ENCODE data around the gene MUC3A. TPM values are rescaled to one million over a fixed set of nuclear protein-coding genes. Genes with fewer than 3 reads are reported as not detected.
"Not testable (repeated sequence)": the region's sequence is repeated elsewhere in the genome, so short reads cannot be mapped to it uniquely, and the experiment has no call there.

MUC3A gene
- total RNA-seq = not detected

GRCh38 chr7:100949227-100949932 is at the start of gene MUC3A:
MUC3A (plus strand) TSS chr7:100949534; CDS start chr7:100949625, 91 bp downstream.
- no peak for ATAC-seq
- ChIA-PET POLR2A (no interaction called here), CTCF (no interaction called here)
- H3K27ac Mint-ChIP-seq = no peak within 1 kb of the TSS
- no peak for DNase-seq
- H3K4me3 Mint-ChIP-seq = no peak within 1 kb of the TSS
- H3K36me3 Mint-ChIP-seq (ENCODE audit: low read depth) = no peaks in the 10 kb centered on the region
- no peaks in the 10 kb centered on the region for H3K9me3 Mint-ChIP-seq (ENCODE audit: insufficient read depth)
- H3K27me3 Mint-ChIP-seq (ENCODE audit: low read depth) = peaks cover 9% of the 10 kb centered on the region
- no peaks in the 10 kb centered on the region for H3K4me1 Mint-ChIP-seq (ENCODE audit: low read depth)

- POLR2A ChIA-PET = no interaction called here
- no peak for ATAC-seq
- H3K9me3 Mint-ChIP-seq (ENCODE audit: insufficient read depth) = no peaks in the 10 kb centered on the region
Measured at GRCh38 chr7:100900978-100901377, 48.4 kb upstream of the MUC3A start.

GRCh38 chr7:100901921-100902332 is 47.4 kb upstream of the MUC3A start:
- Mint-ChIP-seq H3K4me3 (no peak overlapping the region), H3K36me3 (ENCODE audit: low read depth) (no peaks in the 10 kb centered on the region), H3K9me3 (ENCODE audit: insufficient read depth) (no peaks in the 10 kb centered on the region), H3K27ac (no peak overlapping the region), H3K4me1 (ENCODE audit: low read depth) (no peaks in the 10 kb centered on the region), H3K27me3 (ENCODE audit: low read depth) (peaks cover 12% of the 10 kb centered on the region)
- ChIA-PET CTCF (interaction anchor here (1.6 to 1.7 kb wide), 2 partner anchors 176 to 236 kb away, joined by 3 to 7 read pairs; no protein-coding TSS in a partner anchor), POLR2A (no interaction called here)
- ATAC-seq = no peak
- DNase-seq = no peak

More at GRCh38 chr7:100900978-100901377, 48.4 kb upstream of the MUC3A start:
- H3K4me3 Mint-ChIP-seq = no peak overlapping the region
- peaks cover 2% of the 10 kb centered on the region for H3K36me3 Mint-ChIP-seq (ENCODE audit: low read depth)
- CTCF ChIA-PET = interaction anchor here (1.7 kb wide), 2 partner anchors 158 to 237 kb away, joined by 3 to 6 read pairs; no protein-coding TSS in a partner anchor
- H3K27me3 Mint-ChIP-seq (ENCODE audit: low read depth) = peaks cover 16% of the 10 kb centered on the region
- no peak for DNase-seq
- H3K4me1 Mint-ChIP-seq (ENCODE audit: low read depth) = peaks cover 5% of the 10 kb centered on the region
- no peak overlapping the region for H3K27ac Mint-ChIP-seq

- ATAC-seq (no peak), DNase-seq (no peak)
- Mint-ChIP-seq H3K36me3 (ENCODE audit: low read depth) (no peaks in the 10 kb centered on the region), H3K4me1 (ENCODE audit: low read depth) (no peaks in the 10 kb centered on the region), H3K4me3 (no peak overlapping the region), H3K27ac (no peak overlapping the region), H3K27me3 (ENCODE audit: low read depth) (peaks cover 8% of the 10 kb centered on the region), H3K9me3 (ENCODE audit: insufficient read depth) (no peaks in the 10 kb centered on the region)
- ChIA-PET POLR2A (no interaction called here), CTCF (interaction anchor here (1.6 kb wide), 1 partner anchor 175 kb away, joined by 7 read pairs; no protein-coding TSS in a partner anchor)
Measured at GRCh38 chr7:100902638-100903037, 46.7 kb upstream of the MUC3A start.

- Mint-ChIP-seq H3K36me3 (ENCODE audit: low read depth) (no peaks in the 10 kb centered on the region), H3K27ac (no peak overlapping the region), H3K4me1 (ENCODE audit: low read depth) (no peaks in the 10 kb centered on the region), H3K4me3 (no peak overlapping the region), H3K27me3 (ENCODE audit: low read depth) (peaks cover 6% of the 10 kb centered on the region), H3K9me3 (ENCODE audit: insufficient read depth) (no peaks in the 10 kb centered on the region)
- ChIA-PET CTCF (no interaction called here), POLR2A (no interaction called here)
- DNase-seq (no peak), ATAC-seq (no peak)
Measured at GRCh38 chr7:100908512-100908911, 40.8 kb upstream of the MUC3A start.

- not testable (repeated sequence) for H3K27ac Mint-ChIP-seq
Measured at GRCh38 chr7:100910443-100910842, 38.9 kb upstream of the MUC3A start.

GRCh38 chr7:100911484-100911883 is 37.9 kb upstream of the MUC3A start:
- no peaks in the 10 kb centered on the region for H3K9me3 Mint-ChIP-seq (ENCODE audit: insufficient read depth)
- H3K27me3 Mint-ChIP-seq (ENCODE audit: low read depth) = peaks cover 3% of the 10 kb centered on the region
- no peak for DNase-seq
- no peak for ATAC-seq
- H3K4me3 Mint-ChIP-seq = no peak overlapping the region
- no peaks in the 10 kb centered on the region for H3K36me3 Mint-ChIP-seq (ENCODE audit: low read depth)
- H3K27ac Mint-ChIP-seq = no peak overlapping the region
- ChIA-PET POLR2A (interaction anchor here (0.6 kb wide), 1 partner anchor 173 kb away, joined by 3 read pairs; no protein-coding TSS in a partner anchor), CTCF (no interaction called here)
- no peaks in the 10 kb centered on the region for H3K4me1 Mint-ChIP-seq (ENCODE audit: low read depth)

More at GRCh38 chr7:100910443-100910842, 38.9 kb upstream of the MUC3A start:
- DNase-seq; H3K36me3 Mint-ChIP-seq (ENCODE audit: low read depth); H3K9me3 Mint-ChIP-seq (ENCODE audit: insufficient read depth); H3K4me3 Mint-ChIP-seq; H3K4me1 Mint-ChIP-seq (ENCODE audit: low read depth); ATAC-seq; H3K27me3 Mint-ChIP-seq (ENCODE audit: low read depth); POLR2A ChIA-PET: not testable (repeated sequence)
- CTCF ChIA-PET = interaction anchor here (0.5 kb wide), 1 partner anchor 430 kb away, joined by 3 read pairs; no protein-coding TSS in a partner anchor

- Mint-ChIP-seq H3K9me3 (ENCODE audit: insufficient read depth) (no peaks in the 10 kb centered on the region), H3K27me3 (ENCODE audit: low read depth) (peaks cover 3% of the 10 kb centered on the region), H3K27ac (no peak overlapping the region), H3K4me3 (no peak overlapping the region), H3K4me1 (ENCODE audit: low read depth) (no peaks in the 10 kb centered on the region), H3K36me3 (ENCODE audit: low read depth) (no peaks in the 10 kb centered on the region)
- POLR2A ChIA-PET = no interaction called here
- ATAC-seq (no peak), DNase-seq (no peak)
- CTCF ChIA-PET = no interaction called here
Measured at GRCh38 chr7:100914208-100914878, 35.0 kb upstream of the MUC3A start.

- CTCF ChIA-PET = no interaction called here
- no peak for DNase-seq
- Mint-ChIP-seq H3K27me3 (ENCODE audit: low read depth) (peaks cover 3% of the 10 kb centered on the region), H3K36me3 (ENCODE audit: low read depth) (no peaks in the 10 kb centered on the region), H3K9me3 (ENCODE audit: insufficient read depth) (no peaks in the 10 kb centered on the region), H3K27ac (no peak overlapping the region), H3K4me3 (no peak overlapping the region), H3K4me1 (ENCODE audit: low read depth) (no peaks in the 10 kb centered on the region)
- POLR2A ChIA-PET = no interaction called here
- no peak for ATAC-seq
Measured at GRCh38 chr7:100914879-100915447, 34.4 kb upstream of the MUC3A start.

GRCh38 chr7:100919335-100919734 is 30.0 kb upstream of the MUC3A start:
- H3K4me3 Mint-ChIP-seq; ATAC-seq; CTCF ChIA-PET; DNase-seq; H3K4me1 Mint-ChIP-seq (ENCODE audit: low read depth); H3K27ac Mint-ChIP-seq; H3K9me3 Mint-ChIP-seq (ENCODE audit: insufficient read depth); H3K36me3 Mint-ChIP-seq (ENCODE audit: low read depth); POLR2A ChIA-PET: not testable (repeated sequence)
- H3K27me3 Mint-ChIP-seq (ENCODE audit: low read depth) = peaks cover 12% of the 10 kb centered on the region

GRCh38 chr7:100919779-100920437 is 29.4 kb upstream of the MUC3A start:
- H3K9me3 Mint-ChIP-seq (ENCODE audit: insufficient read depth); H3K36me3 Mint-ChIP-seq (ENCODE audit: low read depth); H3K27ac Mint-ChIP-seq; ATAC-seq; CTCF ChIA-PET; DNase-seq; POLR2A ChIA-PET; H3K4me1 Mint-ChIP-seq (ENCODE audit: low read depth); H3K4me3 Mint-ChIP-seq: not testable (repeated sequence)
- peaks cover 12% of the 10 kb centered on the region for H3K27me3 Mint-ChIP-seq (ENCODE audit: low read depth)

GRCh38 chr7:100921039-100921438 is 28.3 kb upstream of the MUC3A start:
- no peak for DNase-seq
- Mint-ChIP-seq H3K36me3 (ENCODE audit: low read depth) (no peaks in the 10 kb centered on the region), H3K27ac (no peak overlapping the region), H3K9me3 (ENCODE audit: insufficient read depth) (no peaks in the 10 kb centered on the region), H3K27me3 (ENCODE audit: low read depth) (peaks cover 12% of the 10 kb centered on the region), H3K4me3 (no peak overlapping the region), H3K4me1 (ENCODE audit: low read depth) (no peaks in the 10 kb centered on the region)
- CTCF ChIA-PET = no interaction called here
- ATAC-seq = no peak
- POLR2A ChIA-PET = no interaction called here

All from activated CD8-positive, alpha-beta T cell treated with anti-CD3 and anti-CD28 coated beads, Interleukin-2, amount 10 ng/mL, durations not matched to agents 7 days and 5 days (primary cell).